Activated CD4-positive, alpha-beta T cell treated with anti-CD3 and anti-CD28 coated beads, Interleukin-2, amount 50 U/mL, for 16 hours (primary cell): ENCODE results near the gene TMCC2.

ENCODE experiments used
- DNase-seq: peaks from one replicate; pipeline ENCODE4 v3.0.0-alpha.2; 2020

TMCC2 gene

DNA sequence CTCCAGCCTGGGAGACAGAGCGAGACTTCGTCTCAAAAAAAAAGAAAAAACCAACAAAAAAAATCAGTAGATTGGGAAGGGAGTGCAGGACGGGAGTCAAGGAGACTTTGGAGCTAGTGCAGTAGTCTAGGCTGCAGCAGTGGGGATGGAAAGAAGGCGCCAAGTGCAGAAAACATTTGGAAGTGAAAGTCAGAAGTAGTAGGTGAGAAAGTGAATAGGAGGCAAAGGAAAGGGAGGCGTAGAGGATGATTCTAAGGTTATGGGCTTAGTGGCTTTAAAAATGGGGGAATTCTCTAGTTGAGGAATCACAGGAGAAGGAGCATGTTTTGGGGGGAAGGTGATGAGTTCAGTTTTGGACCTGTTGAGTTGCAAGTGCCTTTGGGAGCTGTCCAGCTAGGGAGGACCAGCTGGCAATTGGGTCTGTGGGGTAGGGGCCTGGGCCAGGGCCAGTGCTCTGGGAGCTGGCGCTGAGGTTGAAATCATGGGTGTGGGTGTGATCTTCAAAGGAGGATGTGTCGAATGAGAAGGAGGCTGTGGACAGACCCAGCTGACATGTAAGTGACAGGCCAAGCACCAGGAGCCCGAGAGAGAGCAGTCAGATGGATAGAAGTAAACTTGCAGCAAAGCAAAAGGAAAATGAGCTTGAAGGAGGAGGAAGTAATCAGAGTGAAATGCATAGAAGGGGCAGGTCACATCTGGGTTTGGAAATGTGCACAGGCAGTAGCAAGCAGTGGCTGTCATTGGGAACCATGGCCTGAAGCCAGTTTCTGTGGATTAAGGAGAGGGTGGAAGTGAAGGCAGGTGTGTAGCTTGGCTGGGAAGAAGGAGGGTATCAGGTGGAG is 15.8 kb downstream of the TMCC2 start:
- no peak for DNase-seq

DNA sequence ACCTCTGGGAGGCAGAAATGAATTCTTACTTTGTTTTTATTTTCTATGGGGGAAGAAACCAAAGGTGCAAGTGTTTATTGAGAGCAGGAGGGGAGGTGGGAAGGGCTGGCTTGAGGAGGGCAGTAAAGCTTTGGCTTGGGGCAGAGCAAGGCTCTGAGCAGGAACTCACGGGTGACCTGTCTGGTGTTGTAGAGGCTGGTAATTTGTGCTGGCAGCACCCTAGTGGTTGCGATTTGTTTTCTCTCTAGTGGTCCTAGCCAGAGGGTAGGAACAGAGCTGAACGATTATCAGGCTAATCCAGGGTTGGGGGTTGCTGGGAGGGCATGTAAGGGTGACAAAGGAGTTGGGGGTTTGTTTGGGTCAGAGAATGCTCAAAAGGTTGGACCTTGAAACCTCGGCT is 16.6 kb downstream of the TMCC2 start:
- DNase-seq = no peak

DNA sequence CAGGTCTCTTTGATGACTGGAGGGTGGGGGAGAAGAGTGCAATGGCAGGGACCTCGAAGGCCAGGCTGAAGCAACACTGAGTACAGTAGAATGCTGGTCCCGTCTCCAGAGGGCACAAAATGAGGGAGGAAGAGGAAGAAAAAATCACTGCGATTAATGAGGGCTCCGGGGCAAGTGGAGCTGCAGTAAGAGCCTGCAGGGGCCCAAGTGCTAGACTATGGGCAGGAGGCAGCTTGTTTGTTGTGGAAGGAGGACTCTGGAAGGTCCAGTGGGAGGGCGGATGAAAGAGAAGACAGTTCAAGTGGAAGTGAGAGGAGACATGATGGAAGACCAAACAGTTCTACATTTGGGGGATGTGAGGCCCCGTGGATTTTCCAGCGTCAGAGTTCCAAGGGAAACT is 17.4 kb downstream of the TMCC2 start:
- no peak for DNase-seq

DNA sequence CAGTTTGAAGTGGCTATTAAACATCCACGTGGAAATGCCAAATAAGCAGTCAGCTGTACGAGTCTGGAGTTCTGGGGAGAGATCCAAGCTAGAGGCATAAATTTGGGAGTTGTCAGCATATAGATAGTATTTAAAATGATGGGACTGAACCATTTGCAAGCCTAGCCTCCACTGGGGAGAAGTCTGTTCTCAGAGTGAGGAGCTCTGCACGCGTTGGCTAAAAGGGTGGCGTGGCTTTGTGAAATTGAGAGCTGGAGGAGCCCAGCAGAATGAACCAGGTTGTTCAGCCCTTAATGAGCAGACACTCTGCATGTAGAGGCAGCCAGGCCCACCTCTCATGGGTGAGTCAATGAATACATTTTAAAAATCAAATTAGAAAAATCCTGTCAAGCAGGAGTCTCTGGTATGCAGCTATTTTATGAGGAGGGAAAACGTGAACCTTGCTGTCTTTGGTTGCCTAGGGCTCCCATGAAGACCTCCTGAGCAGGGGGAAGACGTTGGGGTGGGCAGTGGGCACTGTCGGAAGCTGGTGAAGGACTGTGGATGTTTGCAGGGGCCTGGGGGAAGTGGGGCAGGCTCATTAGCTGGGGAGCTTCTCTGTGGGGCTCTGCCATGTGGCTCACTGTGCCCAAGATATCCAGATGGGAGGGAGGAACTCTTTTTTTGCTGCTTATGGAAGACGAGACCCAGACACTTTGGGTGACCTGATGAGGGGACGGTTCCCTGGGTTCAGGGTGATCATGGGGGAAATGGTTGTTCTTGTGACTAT is 18.8 kb downstream of the TMCC2 start:
- no peak for DNase-seq

DNA sequence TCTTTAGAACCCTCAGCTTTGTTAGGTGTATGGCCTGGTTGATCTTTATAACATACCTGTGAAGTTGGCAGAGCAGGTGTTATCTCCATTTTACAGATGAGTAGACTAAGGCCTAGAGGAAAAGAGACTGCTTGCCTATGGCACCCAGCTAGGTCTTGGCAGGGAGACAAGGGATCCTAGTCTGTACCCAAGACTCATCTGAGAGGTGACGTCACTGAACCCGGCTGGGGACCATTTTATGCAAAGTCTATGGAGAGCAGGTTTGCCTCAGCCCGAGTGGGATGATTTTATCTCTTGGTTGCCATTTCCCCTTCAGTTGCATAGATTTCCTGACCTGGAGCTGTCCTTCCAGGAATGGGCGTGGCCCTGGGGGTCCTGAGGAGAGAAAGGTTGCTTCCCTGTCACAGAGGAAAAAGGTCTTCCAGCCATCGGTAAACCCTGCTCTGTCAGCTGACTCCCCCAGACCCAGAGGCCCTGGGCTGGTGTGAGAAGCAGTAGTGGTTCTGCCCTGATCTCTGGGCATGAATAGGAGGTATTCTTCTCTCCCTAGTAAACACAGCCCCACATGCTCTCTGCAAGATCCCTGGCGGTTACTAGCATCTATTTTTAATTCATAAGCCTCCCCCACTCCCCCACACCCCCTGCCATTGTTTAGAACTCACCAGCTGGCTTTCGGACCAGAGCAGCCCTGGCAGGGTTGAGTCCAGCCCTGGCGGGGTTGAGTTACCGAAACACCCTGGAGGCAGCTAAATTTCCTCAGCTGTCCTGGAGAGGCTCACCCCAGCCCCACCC is 19.6 kb downstream of the TMCC2 start:
- DNase-seq = no peak

DNA sequence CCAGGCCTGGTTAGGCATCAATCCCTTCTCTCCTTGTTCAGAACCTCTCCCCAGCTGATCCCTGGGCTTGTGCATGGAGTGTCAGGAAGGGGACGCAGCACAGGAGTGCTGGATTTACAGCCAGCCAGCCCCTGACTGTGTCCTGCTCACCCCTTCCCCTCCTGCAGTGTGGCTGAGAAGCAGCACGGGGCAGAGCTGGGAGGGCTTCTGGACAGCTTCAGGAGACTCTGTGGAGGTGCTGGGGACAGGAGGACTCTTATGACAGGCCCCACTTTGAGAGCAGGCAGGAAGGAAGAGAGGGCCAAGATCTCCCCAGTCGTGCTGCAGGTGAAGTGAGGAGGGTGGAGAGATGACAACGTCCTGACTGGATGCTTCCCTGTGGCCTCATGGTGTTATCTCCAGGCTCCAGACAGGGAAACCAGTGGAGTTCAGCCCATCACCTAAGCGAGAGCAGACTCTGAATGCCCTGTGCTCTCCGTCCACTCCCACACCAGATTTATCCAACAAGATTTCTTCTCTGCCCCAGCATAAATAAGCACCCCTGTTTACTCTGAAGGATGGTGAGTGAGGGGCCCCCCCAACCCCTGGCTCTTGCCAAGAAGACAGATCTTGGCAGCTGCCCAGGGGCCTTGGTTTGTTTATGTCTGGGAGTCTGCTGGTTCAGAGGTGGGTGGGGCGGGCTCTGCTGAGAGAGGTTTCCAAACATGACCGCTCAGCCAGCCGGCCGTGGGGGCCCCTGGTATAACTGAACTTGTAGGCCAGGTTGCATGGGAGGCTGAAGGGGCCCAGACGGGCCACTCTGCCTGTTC is 21.3 kb downstream of the TMCC2 start:
- no peak for DNase-seq

DNA sequence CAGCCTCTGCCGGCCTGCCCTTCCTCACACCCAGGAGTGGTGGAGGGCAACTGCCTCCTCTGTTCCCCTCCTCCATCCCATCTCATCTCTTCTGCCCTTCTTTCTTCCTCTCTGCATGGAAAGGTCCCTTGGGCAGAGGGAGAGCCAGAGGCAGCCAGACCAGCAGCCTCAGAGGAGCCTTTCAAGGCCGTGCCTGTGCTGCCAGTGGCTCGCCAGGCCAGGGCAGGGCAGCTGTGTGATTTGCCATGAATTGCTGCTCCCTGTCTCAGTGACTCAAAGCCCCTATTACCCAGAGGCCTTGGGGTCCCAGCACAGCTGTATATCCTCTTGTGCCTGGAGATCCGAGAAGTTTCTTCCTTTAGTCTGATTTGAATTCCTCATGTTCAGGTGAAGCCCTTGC is 21.9 kb downstream of the TMCC2 start:
- no peak for DNase-seq

DNA sequence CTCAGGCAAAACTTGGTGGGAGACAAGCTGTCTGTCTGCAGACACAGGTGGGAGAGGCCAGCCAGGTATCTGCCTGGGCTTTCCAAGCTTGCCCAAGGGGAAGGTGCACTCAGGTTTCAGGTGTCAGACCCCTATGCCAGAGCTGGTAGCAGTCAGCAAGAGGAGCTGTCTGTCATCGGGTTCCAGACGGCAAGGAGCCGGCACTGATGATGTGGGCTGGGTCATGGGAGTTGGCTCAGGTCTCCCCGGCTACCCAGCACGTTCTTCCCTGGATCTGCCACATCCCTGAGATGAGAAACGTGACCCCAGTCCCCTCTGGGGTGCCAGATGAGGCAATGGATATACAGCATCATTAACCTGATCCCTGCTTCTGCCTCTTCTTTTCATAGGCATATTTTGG is 23.0 kb downstream of the TMCC2 start:
- no peak for DNase-seq

DNA sequence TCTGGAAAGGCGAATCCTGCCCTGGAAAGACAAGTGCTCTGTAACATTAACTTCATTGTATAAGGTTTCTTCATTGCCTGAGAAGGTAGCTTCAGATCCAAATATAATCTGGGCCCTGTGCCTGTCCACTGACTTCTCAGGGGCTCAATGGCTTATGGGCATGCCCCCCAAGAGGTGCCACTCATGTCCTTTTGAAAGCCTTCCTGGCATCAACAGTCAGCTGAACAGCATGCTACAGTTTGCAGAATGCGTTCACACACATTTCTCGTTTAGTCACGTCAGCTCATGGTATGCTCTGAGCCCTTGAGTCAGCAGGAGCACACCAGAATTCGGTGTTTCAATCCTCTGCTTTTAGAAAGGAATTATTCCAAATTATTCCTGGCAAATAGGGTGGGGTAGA is 23.8 kb downstream of the TMCC2 start:
- DNase-seq = no peak

DNA sequence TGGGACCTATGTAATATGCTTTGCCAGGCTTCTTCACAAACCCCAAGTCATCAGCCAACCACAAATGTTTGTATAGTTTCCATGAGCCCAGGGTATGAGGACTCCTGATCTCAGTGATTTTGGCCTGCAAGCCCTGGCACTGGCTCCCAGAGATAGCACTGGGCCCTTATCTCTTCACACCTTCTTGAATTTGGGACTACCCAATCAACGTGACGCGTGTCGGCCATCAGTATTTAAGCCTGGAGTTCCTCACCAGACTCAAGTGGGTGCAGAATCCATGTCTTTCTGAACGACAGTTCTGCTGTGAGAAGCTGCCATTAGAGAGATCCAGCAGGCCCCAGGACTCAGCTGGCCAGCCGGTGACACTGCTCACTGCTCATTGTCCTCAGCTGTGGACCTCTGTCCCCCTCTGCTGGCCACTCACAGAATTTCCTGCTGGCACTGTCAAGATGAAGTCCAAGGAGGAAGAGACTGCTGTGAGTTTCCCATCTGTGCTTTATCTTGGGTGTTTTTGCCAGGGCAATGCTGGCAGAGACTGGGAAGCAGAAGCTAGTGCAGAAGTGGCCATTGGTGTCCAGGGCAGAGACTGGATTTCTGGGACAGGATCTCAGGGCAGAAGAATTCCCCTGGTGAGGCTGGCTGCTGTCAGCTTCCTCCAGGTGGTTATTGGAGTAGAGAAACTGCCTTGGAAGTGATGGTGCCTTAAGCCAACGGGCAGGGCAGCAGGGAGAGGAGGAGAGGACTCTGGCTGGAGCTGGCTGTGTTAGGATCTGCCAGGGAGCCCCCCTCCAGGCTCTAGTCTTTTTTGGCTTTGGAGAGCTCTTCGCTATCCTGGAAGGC is 28.4 kb downstream of the TMCC2 start:
- DNase-seq = peak; percentile 87

DNA sequence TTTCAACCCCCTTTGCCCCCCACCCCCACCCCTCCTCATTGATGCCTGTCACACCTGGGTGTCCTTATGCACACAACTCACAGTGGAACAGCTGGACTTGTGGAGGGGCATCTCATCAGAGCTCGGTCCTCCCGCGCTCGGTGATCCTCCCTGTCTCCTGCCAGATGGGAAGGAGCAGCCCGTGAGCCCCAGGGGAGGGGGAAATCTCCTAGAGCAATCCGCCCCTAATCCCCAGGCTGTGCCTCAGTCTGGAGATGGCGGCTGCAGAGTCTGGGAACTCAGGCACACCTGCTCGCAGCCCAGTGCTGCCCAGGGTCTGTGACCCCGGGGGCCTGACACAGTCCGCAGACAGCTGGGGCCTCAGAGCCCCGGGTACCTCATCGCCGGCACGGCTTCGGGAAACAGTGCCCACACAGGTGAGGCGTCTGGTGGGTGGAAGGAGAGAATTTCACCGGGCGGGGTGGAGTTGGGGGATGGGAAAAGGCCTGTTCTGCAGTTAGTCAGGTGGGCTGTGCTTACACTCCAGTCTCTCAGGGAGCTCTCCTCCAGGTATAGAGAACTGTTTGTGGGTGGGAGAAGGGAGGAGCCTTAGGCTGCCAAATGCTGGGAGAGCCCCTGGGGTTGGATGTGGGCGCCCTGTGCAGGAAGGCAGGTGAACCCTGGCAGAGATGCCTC is 29.3 kb downstream of the TMCC2 start:
- no peak for DNase-seq

DNA sequence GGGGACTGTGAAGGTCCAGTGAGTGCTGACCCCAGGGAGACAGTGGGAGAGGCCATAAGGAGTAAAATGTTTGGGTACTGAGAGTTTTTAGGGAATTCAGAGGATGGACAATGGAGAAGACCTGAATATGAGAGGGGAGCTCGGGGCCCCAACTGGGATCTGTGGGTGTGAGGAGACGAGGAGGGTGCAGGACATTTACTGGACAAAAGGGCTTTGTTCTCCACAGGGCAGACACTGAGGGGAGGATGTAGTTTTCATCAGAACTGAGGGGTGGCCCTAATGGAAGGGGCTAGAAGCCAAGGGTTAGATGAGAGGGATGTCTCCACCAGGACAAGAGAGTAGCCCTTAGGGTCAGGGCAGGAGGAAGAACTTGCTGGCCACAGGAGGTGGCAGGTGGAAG is 30.0 kb downstream of the TMCC2 start:
- no peak for DNase-seq

DNA sequence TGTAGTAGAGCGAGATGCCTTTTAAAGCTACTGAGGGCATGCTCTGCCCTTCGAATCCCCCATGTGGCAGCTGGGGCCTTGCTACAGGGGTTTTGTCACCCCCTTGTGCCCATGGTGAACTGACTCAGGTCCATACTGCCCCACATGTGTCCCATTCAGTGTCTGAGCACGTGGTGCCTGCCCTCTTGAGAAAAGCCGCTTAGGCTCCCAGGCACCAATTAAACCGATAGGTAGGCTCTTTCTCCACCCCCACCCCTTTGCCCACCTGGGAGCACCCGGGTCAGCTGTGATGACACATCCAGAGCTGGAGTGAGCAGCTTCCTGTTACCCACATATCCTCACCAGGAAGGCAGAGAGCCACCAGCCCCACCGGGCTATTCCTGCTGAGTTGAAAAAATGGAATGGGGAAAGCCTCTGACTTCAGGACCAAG is 30.5 kb downstream of the TMCC2 start:
- no peak for DNase-seq

DNA sequence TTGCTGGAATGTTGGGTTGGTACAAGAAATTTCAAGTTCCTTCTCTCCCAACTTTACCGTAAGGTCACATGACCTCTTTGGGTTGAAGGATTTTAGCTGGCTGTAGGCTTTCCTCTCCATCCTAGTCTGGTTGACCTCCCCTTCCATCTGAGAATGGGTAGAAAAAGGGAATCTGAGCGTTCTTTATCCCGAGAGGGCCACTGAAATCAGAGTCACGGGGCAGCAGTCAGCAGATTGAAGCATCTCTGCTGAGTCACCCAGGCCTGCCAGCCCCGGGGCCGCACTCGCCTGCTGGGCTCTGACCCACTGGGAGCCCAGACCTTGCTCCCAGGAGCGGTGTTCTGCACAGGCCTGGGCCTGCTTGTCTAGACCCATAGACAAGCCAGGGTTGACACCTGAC is 31.0 kb downstream of the TMCC2 start:
- no peak for DNase-seq

DNA sequence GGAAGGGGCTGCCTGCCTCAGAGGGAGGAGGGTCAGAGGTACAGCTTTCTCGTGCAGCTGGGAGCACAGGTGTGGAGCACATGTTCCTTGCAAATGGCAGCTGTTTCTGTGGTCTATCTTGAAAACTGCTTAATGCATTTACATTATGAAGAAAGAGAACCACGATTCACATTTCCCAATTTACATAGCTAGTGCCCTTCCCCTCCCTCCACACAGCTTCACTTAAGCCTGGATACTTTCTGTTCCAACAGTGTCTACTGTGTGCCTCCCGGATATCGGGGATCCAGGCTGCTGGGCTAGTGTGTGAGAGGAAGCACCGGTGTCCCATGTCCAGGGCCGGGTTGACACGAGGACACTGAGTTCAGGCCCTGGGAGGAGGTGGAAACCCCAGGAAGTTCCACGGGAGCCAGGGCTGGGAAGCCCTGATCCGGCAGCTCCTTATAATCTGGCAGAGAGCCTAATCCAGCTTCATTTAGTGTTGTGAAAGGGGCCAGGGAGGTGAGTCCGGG is 31.6 kb downstream of the TMCC2 start:
- no peak for DNase-seq

DNA sequence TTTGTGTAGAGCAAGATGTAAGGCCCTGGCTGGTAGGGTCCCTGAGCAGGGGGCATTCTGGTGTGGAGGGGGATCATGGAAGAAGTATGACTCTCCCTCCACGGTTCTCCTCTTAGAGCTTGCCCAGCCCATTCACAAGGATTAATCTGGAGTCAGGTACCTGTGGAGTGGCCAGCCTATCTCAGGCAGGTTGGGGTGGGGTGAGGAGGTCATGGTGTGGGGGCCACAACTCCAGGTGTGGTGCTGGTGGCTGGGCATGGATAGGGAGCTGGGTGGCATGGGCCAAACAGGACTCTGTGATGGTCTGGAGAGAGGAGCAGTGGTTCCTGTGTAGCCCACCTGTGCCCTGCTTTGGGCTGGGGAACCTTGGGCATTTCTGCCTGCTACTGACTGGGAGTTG is 32.3 kb downstream of the TMCC2 start:
- no peak for DNase-seq

DNA sequence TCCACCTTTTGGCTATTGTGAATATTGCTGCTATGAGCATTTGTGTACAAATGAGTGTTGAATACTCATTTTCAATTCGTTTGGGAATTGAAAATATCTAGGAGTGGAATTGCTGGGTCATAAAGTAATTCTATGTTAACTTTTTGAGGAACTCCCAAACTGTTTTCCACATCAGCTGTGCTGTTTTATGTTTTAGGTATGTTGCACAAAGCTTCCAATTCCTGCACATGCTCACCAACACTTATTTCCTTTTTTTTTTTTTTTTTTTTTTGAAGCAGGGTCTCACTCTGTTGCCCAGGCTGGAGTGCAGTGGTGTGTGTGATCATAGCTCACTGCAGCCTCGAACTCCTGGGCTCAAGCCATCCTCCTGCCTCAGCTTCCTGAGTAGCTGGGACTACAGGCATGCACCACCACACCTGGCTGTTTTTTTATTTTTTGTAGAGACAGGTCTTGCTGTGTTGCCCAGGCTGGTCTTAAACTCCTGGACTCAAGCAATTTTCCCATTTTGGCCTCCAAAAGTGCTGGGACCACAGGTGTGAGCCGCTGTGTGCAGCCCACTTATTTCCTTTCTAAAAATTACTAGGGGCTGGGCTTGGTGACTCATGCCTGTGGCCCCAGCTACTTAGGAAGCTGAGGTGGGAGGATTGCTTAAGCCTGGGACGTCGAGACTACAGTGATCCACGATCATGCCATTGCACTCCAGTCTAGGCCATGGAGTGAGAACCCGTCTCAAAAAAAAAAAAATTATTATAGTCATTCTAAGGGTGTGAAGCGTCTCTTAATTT is 33.4 kb downstream of the TMCC2 start:
- no peak for DNase-seq

DNA sequence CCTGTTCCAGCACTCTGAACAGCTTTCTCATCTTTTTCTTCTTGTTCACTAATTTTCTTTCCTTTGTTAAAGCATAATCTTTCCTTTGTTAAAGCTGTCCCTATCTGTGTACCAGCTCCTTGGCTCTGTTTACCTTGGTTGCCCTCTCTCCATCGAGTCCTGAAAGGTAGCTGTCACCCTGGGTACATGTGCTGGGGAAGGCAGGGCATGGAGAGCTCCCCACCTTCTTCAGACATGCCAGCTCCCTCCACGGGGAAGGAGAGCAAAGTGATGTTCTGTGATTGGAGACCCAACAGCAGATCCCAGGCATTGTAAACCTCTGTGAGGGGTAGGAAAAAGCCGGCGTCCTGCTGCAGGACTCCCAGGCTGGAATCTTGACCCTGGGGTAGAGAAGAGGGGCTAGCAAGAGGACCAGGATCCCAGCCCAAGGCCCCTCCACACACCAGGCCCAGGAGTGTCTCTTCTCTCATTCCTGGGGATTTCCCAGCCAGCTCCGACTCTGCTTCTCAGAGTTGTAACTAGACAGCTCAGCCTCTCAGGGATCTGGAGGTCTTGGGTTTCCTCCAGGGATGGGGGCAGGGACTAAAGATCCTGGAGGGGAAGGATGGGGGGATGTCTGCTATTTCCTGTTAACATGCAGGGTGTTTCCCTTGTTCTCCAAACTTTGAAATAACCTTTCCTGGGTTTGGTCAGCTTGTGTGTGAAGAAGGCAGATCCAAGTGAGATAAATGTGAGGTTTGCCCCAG is 34.4 kb downstream of the TMCC2 start:
- no peak for DNase-seq

DNA sequence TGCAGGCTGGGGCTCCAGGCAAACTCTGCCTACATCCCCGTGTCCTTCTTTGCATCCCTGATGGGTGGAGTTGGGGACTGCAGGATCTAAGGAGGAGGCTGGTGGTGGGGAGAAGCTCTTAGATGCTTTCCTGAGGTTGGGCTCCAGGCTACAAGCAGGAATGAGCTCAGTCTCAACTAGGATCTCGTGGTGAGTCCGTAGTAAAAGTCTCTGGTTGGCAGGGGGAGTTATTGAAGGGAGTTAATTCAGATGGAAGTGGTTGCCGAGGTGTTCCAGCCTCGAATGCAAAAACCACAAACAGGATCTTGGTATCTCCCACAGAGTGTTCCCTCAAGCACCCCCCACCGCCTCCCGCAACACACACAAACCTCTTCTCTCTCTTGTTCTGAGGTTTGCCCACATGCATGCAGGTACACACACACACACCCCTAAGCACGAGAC is 35.0 kb downstream of the TMCC2 start:
- DNase-seq = no peak
